H9 (cell line): Measurements from ENCODE around the gene FCRLA. TPM values are rescaled to one million over a fixed set of nuclear protein-coding genes. Genes with fewer than 3 reads are reported as not detected.

Experiments
- DNase-seq: peaks from one replicate; pipeline ENCODE4 v3.0.0-alpha.2; 2017
- H2AFZ ChIP-seq: one replicate; pipeline ENCODE4 v1.6.1; 2013; ENCODE audit warnings: mild to moderate bottlenecking, low read length, control low read depth, moderate library complexity
- H2AK5ac ChIP-seq: 2 replicates; pipeline ENCODE4 v1.6.1; 2013; ENCODE audit warnings: low read length, control low read depth, mixed read lengths; ENCODE audit not compliant: insufficient read length
- H2BK120ac ChIP-seq: one replicate; pipeline ENCODE4 v1.6.1; 2013; ENCODE audit warnings: low read depth, mild to moderate bottlenecking, low read length, control low read depth, inconsistent platforms; ENCODE audit not compliant: poor library complexity, severe bottlenecking
- H2BK12ac ChIP-seq: 2 replicates; pipeline ENCODE4 v1.6.1; 2013; ENCODE audit warnings: low read length, control low read depth, mixed read lengths, low read depth; ENCODE audit not compliant: insufficient read length
- H2BK15ac ChIP-seq: 2 replicates; pipeline ENCODE4 v1.6.1; 2013; ENCODE audit warnings: low read depth, low read length, control low read depth
- H2BK20ac ChIP-seq: one replicate; pipeline ENCODE4 v1.6.1; 2013; ENCODE audit warnings: low read depth, mild to moderate bottlenecking, low read length, control low read depth, inconsistent platforms; ENCODE audit not compliant: poor library complexity, severe bottlenecking
- H2BK5ac ChIP-seq: 2 replicates; pipeline ENCODE4 v1.6.1; 2013; ENCODE audit warnings: low read length, control low read depth, mixed read lengths; ENCODE audit not compliant: insufficient read length
- H3K14ac ChIP-seq: 2 replicates; pipeline ENCODE4 v1.6.1; 2013; ENCODE audit warnings: low read length, control low read depth; ENCODE audit not compliant: insufficient read depth
- H3K18ac ChIP-seq: 2 replicates; pipeline ENCODE4 v1.6.1; 2013; ENCODE audit warnings: low read depth, mild to moderate bottlenecking, mixed read lengths, low read length, control low read depth; ENCODE audit not compliant: insufficient read length
- H3K23ac ChIP-seq: 2 replicates; pipeline ENCODE4 v1.6.1; 2013; ENCODE audit warnings: low read length, control low read depth, mixed read lengths, low read depth; ENCODE audit not compliant: insufficient read length
- H3K23me2 ChIP-seq: 2 replicates; pipeline ENCODE4 v1.6.1; 2013; ENCODE audit warnings: low read depth, mild to moderate bottlenecking, mixed read lengths, low read length, control low read depth; ENCODE audit not compliant: insufficient read length, poor library complexity, severe bottlenecking
- H3K27ac ChIP-seq: 2 replicates; pipeline ENCODE4 v1.5.1; 2013; ENCODE audit warnings: low read length, control low read depth, mixed read lengths, low read depth; ENCODE audit not compliant: insufficient read length
- H3K27me3 ChIP-seq: 2 replicates; pipeline ENCODE4 v1.6.1; 2013; ENCODE audit warnings: low read length, control low read depth, inconsistent platforms; ENCODE audit not compliant: insufficient read depth
- H3K4ac ChIP-seq: 2 replicates; pipeline ENCODE4 v1.6.1; 2013; ENCODE audit warnings: low read depth, mild to moderate bottlenecking, control low read depth, inconsistent platforms, low read length, moderate library complexity
- H3K4me1 ChIP-seq: 2 replicates; pipeline ENCODE4 v1.6.1; 2013; ENCODE audit warnings: low read length, control low read depth, inconsistent platforms; ENCODE audit not compliant: insufficient read depth
- H3K4me2 ChIP-seq: 2 replicates; pipeline ENCODE4 v1.6.1; 2013; ENCODE audit warnings: low read length, control low read depth, mixed read lengths; ENCODE audit not compliant: insufficient read length, insufficient read depth
- H3K56ac ChIP-seq: 2 replicates; pipeline ENCODE4 v1.6.1; 2013; ENCODE audit warnings: low read depth, mild to moderate bottlenecking, mixed read lengths, low read length, control low read depth; ENCODE audit not compliant: insufficient read length
- H3K79me1 ChIP-seq: 2 replicates; pipeline ENCODE4 v1.6.1; 2013; ENCODE audit warnings: low read depth, mild to moderate bottlenecking, moderate library complexity, low read length, control low read depth, inconsistent platforms; ENCODE audit not compliant: insufficient read depth, poor library complexity, severe bottlenecking
- H3K79me2 ChIP-seq: 2 replicates; pipeline ENCODE4 v1.6.1; 2013; ENCODE audit warnings: low read length, control low read depth, inconsistent platforms; ENCODE audit not compliant: insufficient read depth
- H3K9ac ChIP-seq: 2 replicates; pipeline ENCODE4 v1.6.1; 2013; ENCODE audit warnings: low read length, control low read depth, mixed read lengths; ENCODE audit not compliant: insufficient read length; ENCODE audit errors: extremely low read depth
- H3K9me3 ChIP-seq: one replicate; pipeline ENCODE4 v1.6.1; 2013; ENCODE audit warnings: low read depth, low read length, inconsistent platforms; ENCODE audit not compliant: control insufficient read depth
- H3T11ph ChIP-seq: one replicate; pipeline ENCODE4 v1.6.1; 2013; ENCODE audit warnings: mild to moderate bottlenecking, low read length, control low read depth, inconsistent platforms
- H4K20me1 ChIP-seq: one replicate; pipeline ENCODE4 v1.6.1; 2013; ENCODE audit not compliant: control insufficient read depth, insufficient read length, insufficient read depth
- H4K5ac ChIP-seq: 2 replicates; pipeline ENCODE4 v1.6.1; 2013; ENCODE audit warnings: low read depth, mild to moderate bottlenecking, mixed read lengths, low read length, control low read depth; ENCODE audit not compliant: insufficient read length
- H4K8ac ChIP-seq: replicated peaks from 2 replicates; pipeline ENCODE4 v1.6.1; 2013; ENCODE audit warnings: low read length, control low read depth, mixed read lengths, low read depth; ENCODE audit not compliant: insufficient read length
- H4K91ac ChIP-seq: 2 replicates; pipeline ENCODE4 v1.6.1; 2013; ENCODE audit warnings: low read depth, mild to moderate bottlenecking, moderate library complexity, mixed read lengths, low read length, control low read depth; ENCODE audit not compliant: insufficient read length
- H3K27ac Mint-ChIP-seq, 3 experiments: 2 replicates in 2 of 3; 3 replicates in 1 of 3; pipeline ENCODE4 v1.8.0; 2020 to 2021; ENCODE audit warnings: mixed read lengths in 3 of 3, mild to moderate bottlenecking in 1 of 3, moderate library complexity in 1 of 3
- H3K27me3 Mint-ChIP-seq: 2 replicates; pipeline ENCODE4 v1.8.0; 2021; ENCODE audit warnings: low read depth, mild to moderate bottlenecking, moderate library complexity, mixed read lengths
- H3K36me3 Mint-ChIP-seq, 3 experiments: 2 replicates in 2 of 3; 3 replicates in 1 of 3; pipeline ENCODE4 v1.8.0; 2020 to 2021; ENCODE audit warnings: low read depth in 3 of 3, mixed read lengths in 3 of 3; ENCODE audit not compliant: insufficient read depth in 1 of 3
- H3K4me1 Mint-ChIP-seq, 2 experiments: 2 replicates each; pipeline ENCODE4 v1.8.0; 2020; ENCODE audit warnings: mixed read lengths in 2 of 2
- H3K4me3 Mint-ChIP-seq, 2 experiments: 2 replicates in 1 of 2; 3 replicates in 1 of 2; pipeline ENCODE4 v1.8.0; 2020 to 2021; ENCODE audit warnings: mild to moderate bottlenecking in 2 of 2, mixed read lengths in 2 of 2, moderate library complexity in 1 of 2
- H3K9me3 Mint-ChIP-seq, 2 experiments: 2 replicates in 1 of 2; 3 replicates in 1 of 2; pipeline ENCODE4 v1.8.0; 2020; ENCODE audit warnings: mild to moderate bottlenecking in 2 of 2, mixed read lengths in 2 of 2, moderate library complexity in 1 of 2
- WGBS: extraction: QIAGEN DNeasy Blood & Tissue Kit; methylation state at CpG from one replicate; pipeline ENCODE4 v1.1.7; 2013; ENCODE audit warnings: missing lambda C conversion rate, low lambda C conversion rate, mixed read lengths; ENCODE audit not compliant: insufficient read length; ENCODE audit errors: extremely low coverage; 5-methylcytosine and 5-hydroxymethylcytosine counted together
- total RNA-seq: library from RNA; stranded (reverse); gene quantifications from 2 replicates; pipeline ENCODE4 v1.2.1, GENCODE V29; 2021
- TF ChIP-seq, protein P1 (sequence below): fragments of 200-600 bp; sonication (generic); conservative IDR thresholded peaks from 3 replicates; pipeline ENCODE4 v1.8.0; 2021; ENCODE audit warnings: antibody characterized with exemption, mild to moderate bottlenecking

FCRLA gene
- total RNA-seq, 1 experiment from 2014 or later: not detected

DNA sequence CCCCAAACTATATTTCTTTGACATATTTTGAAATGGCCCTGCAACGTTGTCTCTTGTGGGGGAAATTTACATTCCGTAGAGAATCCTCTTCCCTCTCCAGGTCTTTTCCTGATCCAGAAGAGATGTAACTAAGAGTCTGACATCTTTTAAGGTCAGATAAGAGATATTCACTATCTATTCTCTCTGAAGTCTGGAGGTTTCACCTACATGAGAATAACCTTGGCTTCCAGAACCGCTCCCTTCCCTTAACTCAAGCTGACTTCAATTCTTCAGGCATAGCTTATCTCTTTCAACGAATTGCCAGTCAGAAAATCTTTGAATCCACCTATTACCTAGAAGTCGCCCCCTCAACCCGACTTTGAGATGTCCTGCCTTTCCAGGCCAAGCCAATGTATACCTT is 24.2 kb downstream of the FCRLA start:
- WGBS: no CpG with 5 or more reads among the region's 6 CpGs
- no peak overlapping the region for H3K4me2 ChIP-seq

More for the DNA sequence above, 24.2 kb downstream of the FCRLA start:
- no peak overlapping the region for H3K23ac ChIP-seq
- H3K56ac ChIP-seq: no peak overlapping the region
- H2BK20ac ChIP-seq: no peak overlapping the region
- H3K79me1 ChIP-seq: no peaks in the 10 kb centered on the region
- H2AFZ ChIP-seq: no peak overlapping the region
- H4K8ac ChIP-seq: no peak overlapping the region
- Mint-ChIP-seq H3K27ac (no peak overlapping the region), H3K4me3 (no peak overlapping the region), H3K9me3 (no peaks in the 10 kb centered on the region), H3K36me3 (no peaks in the 10 kb centered on the region), H3K4me1 (peaks cover 16 to 28% of the 10 kb centered on the region in 2 experiments), H3K27me3 (peaks cover 29% of the 10 kb centered on the region)
- no peak overlapping the region for H3K18ac ChIP-seq
- H2AK5ac ChIP-seq: no peak overlapping the region
- no peaks in the 10 kb centered on the region for H3K79me2 ChIP-seq
- no peaks in the 10 kb centered on the region for H3K9me3 ChIP-seq
- H3K23me2 ChIP-seq: peaks cover 2% of the 10 kb centered on the region
- no peaks in the 10 kb centered on the region for H4K20me1 ChIP-seq
- H4K91ac ChIP-seq: no peak overlapping the region
- H2BK15ac ChIP-seq: no peak overlapping the region
- H2BK12ac ChIP-seq: no peak overlapping the region
- no peak overlapping the region for H3T11ph ChIP-seq
- H3K27ac ChIP-seq: no peak overlapping the region
- no peak overlapping the region for H2BK5ac ChIP-seq
- H3K9ac ChIP-seq: no peak overlapping the region
- H3K14ac ChIP-seq: no peak overlapping the region
- H4K5ac ChIP-seq: no peak overlapping the region
- no peak overlapping the region for H2BK120ac ChIP-seq
- TF ChIP-seq, protein P1, sequence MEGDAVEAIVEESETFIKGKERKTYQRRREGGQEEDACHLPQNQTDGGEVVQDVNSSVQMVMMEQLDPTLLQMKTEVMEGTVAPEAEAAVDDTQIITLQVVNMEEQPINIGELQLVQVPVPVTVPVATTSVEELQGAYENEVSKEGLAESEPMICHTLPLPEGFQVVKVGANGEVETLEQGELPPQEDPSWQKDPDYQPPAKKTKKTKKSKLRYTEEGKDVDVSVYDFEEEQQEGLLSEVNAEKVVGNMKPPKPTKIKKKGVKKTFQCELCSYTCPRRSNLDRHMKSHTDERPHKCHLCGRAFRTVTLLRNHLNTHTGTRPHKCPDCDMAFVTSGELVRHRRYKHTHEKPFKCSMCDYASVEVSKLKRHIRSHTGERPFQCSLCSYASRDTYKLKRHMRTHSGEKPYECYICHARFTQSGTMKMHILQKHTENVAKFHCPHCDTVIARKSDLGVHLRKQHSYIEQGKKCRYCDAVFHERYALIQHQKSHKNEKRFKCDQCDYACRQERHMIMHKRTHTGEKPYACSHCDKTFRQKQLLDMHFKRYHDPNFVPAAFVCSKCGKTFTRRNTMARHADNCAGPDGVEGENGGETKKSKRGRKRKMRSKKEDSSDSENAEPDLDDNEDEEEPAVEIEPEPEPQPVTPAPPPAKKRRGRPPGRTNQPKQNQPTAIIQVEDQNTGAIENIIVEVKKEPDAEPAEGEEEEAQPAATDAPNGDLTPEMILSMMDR: no peak
- H3K4ac ChIP-seq: no peak overlapping the region
- DNase-seq: no peak
- peaks cover 2% of the 10 kb centered on the region; the same call in 1 of the 2 replicates for H3K4me1 ChIP-seq
- H3K27me3 ChIP-seq: peaks cover under 1% of the 10 kb centered on the region; the same call in 1 of the 2 replicates
